ENCODE results near the gene ACSF2.

GRCh38 chr17:50506298-50506697, 80.3 kb downstream of the ACSF2 start:
- TF ChIP-seq CTCF (IDR thresholded peaks at IDR 0.05) (no peak), POLR2A (IDR thresholded peaks at IDR 0.05) (no peak)

All from upper lobe of left lung (tissue), 4 donors.